ENCODE measurements around the gene BRINP2.

BRINP2 gene

DNA sequence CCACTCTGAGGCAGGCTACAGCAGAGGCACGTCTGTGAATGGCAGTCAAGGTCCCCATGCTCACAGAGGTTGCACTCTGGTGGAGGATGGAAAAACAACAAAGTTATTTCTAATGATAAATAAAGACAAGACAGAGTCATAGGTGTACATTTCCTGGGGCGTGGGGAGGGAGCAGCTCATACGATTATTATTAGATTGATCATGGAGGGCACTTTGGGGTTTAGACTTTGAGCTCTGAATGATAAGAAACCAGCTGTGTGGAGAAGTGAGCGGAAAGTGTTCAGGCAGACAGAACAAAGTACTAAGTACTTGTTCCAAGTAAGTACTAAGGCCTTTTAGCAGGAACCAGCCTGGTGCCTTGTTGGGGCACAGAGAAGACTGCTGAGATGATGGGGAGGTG lies 86.8 kb downstream of the BRINP2 start:
- DNase-seq (ENCODE audit: low read depth in 1 of 2, low spot score in 1 of 2) = no peak

- DNase-seq (ENCODE audit: low read depth in 1 of 2, low spot score in 1 of 2) = no peak
Observed at GRCh38 chr1:177270863-177271262, 100.1 kb downstream of the BRINP2 start.

- DNase-seq (ENCODE audit: low read depth in 1 of 2, low spot score in 1 of 2) = no peak
Observed at GRCh38 chr1:177273141-177273540, 102.4 kb downstream of the BRINP2 start.

- no peak for DNase-seq (ENCODE audit: low read depth in 1 of 2, low spot score in 1 of 2)
Observed at GRCh38 chr1:177274687-177275211, 104.0 kb downstream of the BRINP2 start.

DNA sequence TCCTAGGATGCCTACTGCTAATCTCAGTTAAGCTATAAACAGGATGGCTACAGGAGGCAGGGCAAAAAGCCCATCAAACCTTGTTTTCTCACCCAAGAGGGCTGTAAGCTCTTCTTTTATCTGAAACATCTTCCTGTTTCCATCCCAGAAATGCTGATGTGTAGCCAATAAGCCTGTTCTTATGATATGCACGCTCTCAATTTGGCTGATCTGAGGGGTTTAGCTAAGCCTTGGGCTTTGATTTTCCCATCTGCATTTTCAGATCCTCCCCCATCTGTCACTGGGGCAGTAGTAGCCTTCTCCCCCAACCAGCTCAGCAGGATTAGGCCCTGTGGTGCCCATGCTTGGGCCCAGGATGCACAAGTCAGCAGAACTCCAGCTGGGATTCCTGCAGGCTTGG lies 105.0 kb downstream of the BRINP2 start:
- no peak for DNase-seq (ENCODE audit: low read depth in 1 of 2, low spot score in 1 of 2)

GRCh38 chr1:177278626-177279390 lies 108.0 kb downstream of the BRINP2 start:
- no peak for DNase-seq (ENCODE audit: low read depth in 1 of 2, low spot score in 1 of 2)

GRCh38 chr1:177281901-177282300 lies 111.1 kb downstream of the BRINP2 start:
- no peak for DNase-seq (ENCODE audit: low read depth in 1 of 2, low spot score in 1 of 2)

DNA sequence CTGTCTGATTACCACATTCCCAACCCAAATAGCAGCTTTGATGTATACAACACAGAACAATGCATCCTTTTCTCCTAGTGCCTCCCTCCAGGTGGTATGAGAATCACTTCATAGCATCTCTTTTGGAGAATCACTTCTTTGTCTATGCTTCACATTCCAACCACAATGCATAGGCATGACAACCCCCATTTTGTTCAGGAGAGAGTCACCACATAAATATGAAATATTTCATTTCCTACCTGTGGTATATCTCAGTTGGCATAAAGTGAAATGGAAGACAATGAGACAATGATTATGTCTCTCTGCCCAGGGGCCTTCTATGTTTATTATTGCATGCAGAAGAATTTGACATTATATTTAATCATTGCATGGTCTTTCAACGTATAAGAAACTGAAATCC lies 112.2 kb downstream of the BRINP2 start:
- DNase-seq (ENCODE audit: low read depth in 1 of 2, low spot score in 1 of 2) = no peak

DNA sequence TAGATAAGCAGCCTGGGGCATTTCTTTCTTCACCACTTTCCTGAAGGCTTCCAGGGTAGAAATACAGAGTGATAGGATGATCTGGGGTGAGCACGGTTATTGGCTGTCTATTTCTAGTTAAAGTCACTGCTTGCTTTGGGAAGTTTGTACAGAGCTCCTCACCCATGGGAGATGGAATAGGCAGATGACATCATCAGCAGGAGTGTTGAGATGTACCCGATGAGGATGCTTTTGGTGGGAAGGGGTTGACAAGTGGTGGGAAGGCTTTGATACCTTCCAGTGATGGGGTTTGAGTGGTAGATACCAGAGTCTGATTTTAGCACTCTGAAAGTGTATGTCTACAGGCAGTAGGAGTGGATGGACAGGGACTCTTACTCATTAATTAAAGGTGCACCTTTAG lies 112.6 kb downstream of the BRINP2 start:
- no peak for DNase-seq (ENCODE audit: low read depth in 1 of 2, low spot score in 1 of 2)

GRCh38 chr1:177286396-177286795 lies 115.6 kb downstream of the BRINP2 start:
- DNase-seq (ENCODE audit: low read depth in 1 of 2, low spot score in 1 of 2) = no peak

DNA sequence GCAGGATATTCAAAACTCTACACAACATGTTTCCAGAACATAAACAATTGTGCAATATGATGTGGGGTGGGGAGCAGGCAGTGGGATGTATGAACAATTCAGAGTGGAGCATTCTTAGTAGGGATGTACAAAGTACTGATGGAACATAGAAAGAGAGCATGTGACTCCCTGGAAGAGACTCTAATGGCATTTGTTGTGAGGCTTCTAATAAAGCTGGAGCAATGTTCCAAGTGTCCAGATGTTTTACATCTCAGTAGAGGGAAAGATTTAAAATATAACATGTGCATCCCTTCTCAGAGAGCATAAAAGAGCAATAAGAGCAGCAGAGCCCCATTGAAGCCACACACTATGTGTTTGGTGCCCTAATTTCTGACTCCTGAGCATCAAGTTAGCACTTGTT lies 116.5 kb downstream of the BRINP2 start:
- no peak for DNase-seq (ENCODE audit: low read depth in 1 of 2, low spot score in 1 of 2)

DNA sequence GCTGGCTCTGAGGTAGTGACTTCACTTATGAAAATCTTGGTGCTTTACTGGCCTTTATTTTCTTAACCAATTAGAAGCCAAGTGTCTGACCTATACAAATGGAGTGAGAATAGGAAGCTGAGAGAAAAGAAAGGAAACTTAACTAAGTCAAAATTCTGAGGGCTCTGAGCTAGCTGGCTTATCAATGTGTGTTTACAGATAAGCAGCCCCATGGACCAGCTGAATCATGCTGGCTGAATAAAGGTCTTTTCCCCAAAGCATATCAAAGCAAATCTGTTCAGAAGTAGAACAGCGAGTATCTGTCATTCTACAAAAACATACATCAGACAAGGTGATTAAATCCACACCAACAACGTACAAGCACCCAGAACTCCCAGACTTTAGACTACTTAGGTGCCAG lies 117.2 kb downstream of the BRINP2 start:
- DNase-seq (ENCODE audit: low read depth in 1 of 2, low spot score in 1 of 2) = no peak

GRCh38 chr1:177289532-177289931 lies 118.8 kb downstream of the BRINP2 start:
- no peak for DNase-seq (ENCODE audit: low read depth in 1 of 2, low spot score in 1 of 2)

DNA sequence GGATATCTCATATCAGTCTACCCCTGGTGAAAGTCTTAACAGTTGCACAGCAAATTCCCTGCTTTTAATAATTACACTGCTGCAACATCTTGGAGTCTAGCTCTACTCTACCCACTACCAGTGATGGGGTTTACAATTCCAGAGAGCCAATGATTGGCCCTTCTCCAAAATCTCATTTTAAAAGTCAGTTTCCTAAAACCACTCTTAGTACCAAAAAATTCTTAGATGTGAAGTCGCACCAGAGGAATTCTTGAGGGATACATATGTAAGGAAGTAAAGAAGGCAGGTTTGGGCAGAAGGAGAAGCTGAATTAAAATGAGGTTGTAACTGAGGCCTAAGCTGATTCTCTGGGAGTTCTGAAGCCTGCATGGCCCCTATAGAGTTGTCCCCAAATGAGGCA lies 129.7 kb downstream of the BRINP2 start:
- no peak for DNase-seq (ENCODE audit: low read depth in 1 of 2, low spot score in 1 of 2)

DNA sequence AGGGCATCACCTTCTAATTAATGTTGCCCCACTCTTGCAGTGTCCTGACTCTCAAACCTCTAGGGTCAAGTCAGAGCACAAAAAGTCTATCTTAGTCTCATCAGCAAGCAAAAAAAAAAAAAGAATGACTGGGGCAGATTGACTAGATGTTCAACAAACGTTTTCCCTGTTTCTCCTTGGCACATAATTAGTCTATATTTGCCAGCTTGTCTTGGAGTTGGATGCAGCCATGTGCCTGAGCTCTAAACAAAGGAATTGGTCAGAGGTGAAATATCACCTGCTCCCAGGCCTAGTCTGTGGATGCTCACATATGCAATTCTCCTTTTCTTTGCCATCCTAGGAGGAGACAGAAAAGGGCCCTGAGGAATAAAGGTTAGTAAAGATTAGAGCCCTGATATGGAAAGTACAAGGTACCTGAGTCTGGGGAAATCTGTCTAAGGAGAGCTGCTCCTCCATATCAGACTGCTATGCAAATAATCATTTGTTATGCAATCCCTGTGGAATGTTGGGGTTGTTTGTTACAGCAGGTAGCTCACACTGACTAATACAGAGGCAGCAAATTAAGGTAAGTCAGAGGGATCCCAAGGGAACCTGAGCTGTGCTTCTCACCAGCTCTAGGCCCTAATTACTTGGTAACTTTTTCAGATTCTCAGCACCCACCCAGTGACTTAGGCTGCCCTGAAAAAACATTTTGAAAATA lies 130.8 kb downstream of the BRINP2 start:
- no peak for DNase-seq (ENCODE audit: low read depth in 1 of 2, low spot score in 1 of 2)

DNA sequence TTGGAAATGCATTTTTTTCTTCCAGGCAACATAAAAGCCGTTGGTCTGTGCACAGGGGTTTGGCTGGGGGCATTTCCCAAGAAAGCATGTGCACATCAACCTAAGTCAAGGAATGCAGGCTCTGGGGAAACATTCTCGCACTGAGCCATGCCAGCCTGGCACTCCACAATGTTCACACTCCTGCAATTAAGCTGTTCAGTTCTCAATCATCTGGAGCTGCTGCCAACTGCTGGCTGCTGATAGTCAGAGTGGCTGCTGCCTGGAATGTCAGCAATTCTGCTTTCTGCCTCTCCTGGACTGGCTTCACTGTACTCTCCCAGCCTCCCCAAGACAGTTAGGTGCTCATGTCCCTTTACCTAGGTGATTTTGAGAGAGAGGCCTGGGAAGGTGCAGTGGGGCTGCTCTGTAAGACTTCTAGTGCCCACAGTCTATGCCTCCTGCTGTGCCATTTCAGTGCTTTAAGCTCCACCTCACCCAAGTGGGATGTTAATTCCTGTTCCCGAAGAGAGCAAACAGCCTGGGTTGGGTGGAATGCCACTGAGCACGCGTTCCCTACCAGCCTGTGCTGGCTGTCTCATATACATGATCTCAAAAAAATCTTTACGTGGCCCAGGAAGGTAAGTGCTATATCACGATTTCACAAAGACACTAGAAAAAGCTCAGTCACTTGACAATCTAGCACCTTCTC lies 131.7 kb downstream of the BRINP2 start:
- no peak for DNase-seq (ENCODE audit: low read depth in 1 of 2, low spot score in 1 of 2)

GRCh38 chr1:177305040-177306018 lies 134.6 kb downstream of the BRINP2 start:
- DNase-seq (ENCODE audit: low read depth in 1 of 2, low spot score in 1 of 2) = no peak

GRCh38 chr1:177306019-177306415 lies 135.3 kb downstream of the BRINP2 start:
- DNase-seq (ENCODE audit: low read depth in 1 of 2, low spot score in 1 of 2) = no peak

- DNase-seq (ENCODE audit: low read depth in 1 of 2, low spot score in 1 of 2) = no peak
Observed at GRCh38 chr1:177306981-177307380, 136.2 kb downstream of the BRINP2 start.

GRCh38 chr1:177307771-177308170 lies 137.0 kb downstream of the BRINP2 start:
- no peak for DNase-seq (ENCODE audit: low read depth in 1 of 2, low spot score in 1 of 2)

DNA sequence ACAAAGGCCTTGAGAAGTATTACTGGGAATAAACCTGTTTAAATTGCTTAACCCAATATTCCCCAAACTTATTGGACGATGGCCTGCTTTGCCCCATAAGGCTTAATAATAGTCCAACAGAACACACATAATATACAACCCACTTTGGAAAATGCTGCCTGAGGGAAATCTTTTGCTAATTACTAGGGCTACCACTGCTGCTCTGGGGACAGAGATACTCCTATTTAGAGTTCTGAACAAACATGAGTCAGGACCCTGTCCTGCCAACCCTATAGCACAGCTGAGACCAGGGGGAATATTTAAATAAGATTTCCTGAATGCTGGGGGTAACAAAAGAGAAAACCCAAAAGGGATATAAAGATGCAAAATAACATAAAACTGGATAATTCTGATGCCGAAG lies 139.1 kb downstream of the BRINP2 start:
- DNase-seq (ENCODE audit: low read depth in 1 of 2, low spot score in 1 of 2) = no peak
